ENCODE data around the gene DLEC1.
A peak's percentile ranks its signal among the peaks of the same experiment; 100 is the strongest.

Gene DLEC1

GRCh38 chr3:38136777-38137614 is 98.0 kb downstream of the DLEC1 start, which contains the start of gene ACAA1:
Gene ACAA1, minus strand, starts transcription at chr3:38137127. Its CDS starts 92 bp downstream, at chr3:38137035.
- DNase-seq (ENCODE audit: low spot score) = peak; percentile 99

GRCh38 chr3:38137615-38138348 is 98.8 kb downstream of the DLEC1 start:
- DNase-seq (ENCODE audit: low spot score) = no peak

- peak; percentile 84 for DNase-seq (ENCODE audit: low spot score)
These were observed 99.6 kb downstream of the DLEC1 start, which contains the start of gene MYD88 for GRCh38 chr3:38138349-38139190. Gene MYD88, plus strand, starts transcription at chr3:38138661. Its CDS starts 40 bp downstream, at chr3:38138701.

GRCh38 chr3:38139191-38139590 is 100.2 kb downstream of the DLEC1 start:
- no peak for DNase-seq (ENCODE audit: low spot score)

GRCh38 chr3:38139652-38140051 is 100.6 kb downstream of the DLEC1 start:
- DNase-seq (ENCODE audit: low spot score) = no peak

GRCh38 chr3:38140326-38141172 is 101.5 kb downstream of the DLEC1 start:
- DNase-seq (ENCODE audit: low spot score) = no peak

GRCh38 chr3:38141173-38141951 is 102.4 kb downstream of the DLEC1 start:
- no peak for DNase-seq (ENCODE audit: low spot score)

- no peak for DNase-seq (ENCODE audit: low spot score)
These were observed 102.9 kb downstream of the DLEC1 start for GRCh38 chr3:38141952-38142273.

GRCh38 chr3:38142959-38143358 is 104.0 kb downstream of the DLEC1 start:
- DNase-seq (ENCODE audit: low spot score) = no peak

GRCh38 chr3:38143511-38143910 is 104.5 kb downstream of the DLEC1 start:
- DNase-seq (ENCODE audit: low spot score) = no peak

- DNase-seq (ENCODE audit: low spot score) = no peak
These were observed 107.5 kb downstream of the DLEC1 start for GRCh38 chr3:38146504-38146903.

GRCh38 chr3:38147421-38147820 is 108.4 kb downstream of the DLEC1 start:
- no peak for DNase-seq (ENCODE audit: low spot score)

GRCh38 chr3:38148311-38148882 is 109.4 kb downstream of the DLEC1 start:
- DNase-seq (ENCODE audit: low spot score) = no peak

- no peak for DNase-seq (ENCODE audit: low spot score)
These were observed 110.7 kb downstream of the DLEC1 start for GRCh38 chr3:38149708-38150107.

- no peak for DNase-seq (ENCODE audit: low spot score)
These were observed 111.9 kb downstream of the DLEC1 start for GRCh38 chr3:38150780-38151528.

- DNase-seq (ENCODE audit: low spot score) = no peak
These were observed 112.8 kb downstream of the DLEC1 start for GRCh38 chr3:38151667-38152265.

- no peak for DNase-seq (ENCODE audit: low spot score)
These were observed 113.6 kb downstream of the DLEC1 start for GRCh38 chr3:38152609-38153008.

- no peak for DNase-seq (ENCODE audit: low spot score)
These were observed 114.2 kb downstream of the DLEC1 start for GRCh38 chr3:38153221-38153620.

- no peak for DNase-seq (ENCODE audit: low spot score)
These were observed 115.1 kb downstream of the DLEC1 start for GRCh38 chr3:38154033-38154494.
